Uterus (tissue), 4 donors: ENCODE results near the gene TECPR1. TPM values are rescaled to one million over a fixed set of nuclear protein-coding genes. Genes with fewer than 3 reads are reported as not detected.

Source experiments
- DNase-seq, 2 donors: peaks; one replicate each; pipeline ENCODE4 v3.0.0-alpha.2; 2019 to 2020
- H3K27ac ChIP-seq, 2 donors: fragments of 200-600 bp; sonication (generic); 1 replicate in 1 of 2; 2 replicates in 1 of 2; pipeline ENCODE4 v1.5.1; 2016 to 2018
- H3K27me3 ChIP-seq, 2 donors: fragments of 200-600 bp; sonication (generic); one replicate each; pipeline ENCODE4 v1.5.1; 2018 to 2019; ENCODE audit warnings: control low read depth in 1 of 2
- H3K36me3 ChIP-seq, 2 donors: fragments of 200-600 bp; sonication (generic); one replicate each; pipeline ENCODE4 v1.5.1; 2019; ENCODE audit warnings: control low read depth in 1 of 2
- H3K4me1 ChIP-seq, 2 donors: fragments of 200-600 bp; sonication (generic); one replicate each; pipeline ENCODE4 v1.5.1; 2018 to 2019; ENCODE audit warnings: control low read depth in 1 of 2
- H3K4me3 ChIP-seq, 2 donors: fragments of 200-600 bp; sonication (generic); 1 replicate in 1 of 2; 2 replicates in 1 of 2; pipeline ENCODE4 v1.5.1; 2018 to 2019; ENCODE audit warnings: mild to moderate bottlenecking in 1 of 2
- H3K9me3 ChIP-seq, 2 donors: fragments of 200-600 bp; sonication (generic); one replicate each; pipeline ENCODE4 v1.5.1; 2019; ENCODE audit warnings: control low read depth in 1 of 2
- POLR2A ChIP-seq, 2 donors: fragments of 450-650 bp; IDR thresholded peaks; one replicate each; pipeline ENCODE4 v1.6.1; 2016; ENCODE audit warnings: antibody characterized with exemption in 2 of 2, mild to moderate bottlenecking in 1 of 2, moderate library complexity in 1 of 2
- intact Hi-C: fragments of 100-400 bp; cut with DNase I; formaldehyde crosslinking; loops from one replicate; pipeline ENCODE4 v1.15.1; 2023; ENCODE audit warnings: low total_unique reads
- total RNA-seq, 4 donors: library from RNA; depleted of rRNA in 3 of 4; stranded (reverse); fragments of >200 nt in 3 of 4; gene quantifications; one replicate each; pipeline versions ENCODE4 v1.1.0 to v1.2.4, GENCODE V29; 2014 to 2023
- TF ChIP-seq, protein P1 (sequence below), 4 experiments: fragments of 200-600 bp in 2 of 4; fragments of 450-650 bp in 2 of 4; sonication (generic) in 2 of 4; IDR thresholded peaks; one replicate each; pipeline ENCODE4 v1.5.1; 2016 to 2019; ENCODE audit warnings: antibody characterized with exemption in 4 of 4, mild to moderate bottlenecking in 2 of 4, moderate library complexity in 1 of 4
- donor health status: DM: yes; HTN: yes; CAD: no.

The TECPR1 gene
- total RNA-seq, 4 donors from 2014 or later, result 3.1 to 52.6 (median 16.7) TPM

DNA sequence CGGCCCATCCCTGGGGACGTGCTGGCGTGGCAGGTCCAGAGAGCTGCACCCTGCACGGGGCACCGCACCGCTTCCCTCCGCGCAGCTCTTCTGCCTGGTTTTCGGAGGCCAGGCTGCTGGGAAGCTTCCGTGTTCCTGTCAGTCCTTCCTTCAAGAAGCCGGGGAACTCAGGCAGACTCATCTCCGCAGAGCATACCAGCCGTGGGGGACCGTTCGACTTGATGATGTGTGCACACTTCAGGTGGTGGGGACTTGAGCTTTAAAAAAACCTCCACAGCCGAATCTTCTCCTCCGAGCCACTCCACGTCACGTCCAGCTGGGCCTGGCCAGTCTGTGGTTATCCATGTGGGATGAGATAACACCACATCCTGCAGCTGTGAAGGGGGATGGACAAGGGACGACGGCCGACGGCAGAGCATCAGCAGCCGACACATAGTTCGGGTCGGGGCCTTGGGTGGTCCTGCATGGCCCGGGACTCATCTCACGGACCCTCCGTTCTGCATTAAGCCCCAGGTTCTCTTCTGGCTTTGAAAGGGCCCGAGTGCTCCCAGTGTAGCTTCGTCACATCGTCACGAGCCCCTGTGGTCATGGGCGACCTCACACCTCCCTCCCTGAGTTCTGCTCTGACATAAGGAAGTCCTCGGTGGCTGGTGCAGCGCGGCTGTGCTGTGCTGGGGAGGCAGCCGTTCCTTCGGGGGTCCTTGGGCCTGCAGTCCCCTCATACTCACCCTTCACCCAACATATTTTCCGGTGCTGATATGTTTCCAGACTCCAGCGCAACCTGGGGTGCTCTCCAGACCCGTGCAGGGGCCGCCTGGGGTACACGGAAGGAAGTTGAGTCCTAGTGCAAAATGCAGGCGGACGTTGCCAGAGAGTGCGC is 45.3 kb downstream of the TECPR1 start:
- Histone ChIP-seq H3K9me3 (no peaks in the 10 kb centered on the region), H3K4me1 (no peaks in the 10 kb centered on the region), H3K36me3 (no peaks in the 10 kb centered on the region), H3K27me3 (no peaks in the 10 kb centered on the region), H3K4me3 (no peak overlapping the region), H3K27ac (no peak overlapping the region)
- intact Hi-C loops, result no loop called here
- DNase-seq, result no peak
- TF ChIP-seq POLR2A (IDR thresholded peaks at IDR 0.05), result no peak

DNA sequence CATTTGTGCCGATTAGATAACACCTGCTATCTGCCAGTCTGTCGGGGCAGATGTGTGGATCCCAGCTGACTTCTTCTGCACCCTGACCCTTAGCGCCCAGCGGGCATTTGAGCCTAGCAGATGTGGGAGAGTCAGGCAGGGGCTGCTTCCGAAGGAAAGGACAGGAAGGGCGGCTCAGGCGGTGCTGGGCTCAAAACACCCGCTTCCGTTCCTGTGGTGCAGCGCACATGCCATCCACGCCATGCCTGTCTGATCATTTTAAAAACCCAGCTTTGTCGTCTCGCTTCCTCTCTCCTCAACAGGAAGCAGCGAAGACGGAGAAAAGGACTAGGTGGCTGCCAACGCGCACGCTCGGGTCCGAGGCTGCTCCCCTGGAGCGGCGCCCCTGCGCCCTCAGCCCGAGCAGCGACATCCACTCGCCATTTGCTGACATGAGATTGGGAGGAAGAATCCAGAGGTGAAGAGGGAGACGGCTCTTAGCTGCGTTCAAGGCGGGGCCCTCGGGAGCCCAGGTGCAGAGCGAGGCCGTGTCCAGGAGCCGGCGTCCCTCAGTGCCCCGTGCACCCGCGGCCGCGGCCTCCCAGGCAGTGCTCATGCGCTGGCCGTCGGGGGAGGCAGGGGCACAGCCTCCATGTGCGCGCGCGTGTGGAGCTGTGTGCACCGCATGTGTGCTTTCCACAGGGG is 46.7 kb downstream of the TECPR1 start:
- Histone ChIP-seq H3K27me3 (no peaks in the 10 kb centered on the region), H3K36me3 (no peaks in the 10 kb centered on the region), H3K4me1 (no peaks in the 10 kb centered on the region), H3K9me3 (no peaks in the 10 kb centered on the region), H3K27ac (no peak overlapping the region), H3K4me3 (no peak overlapping the region)
- intact Hi-C loops, result no loop called here
- TF ChIP-seq, protein P1, sequence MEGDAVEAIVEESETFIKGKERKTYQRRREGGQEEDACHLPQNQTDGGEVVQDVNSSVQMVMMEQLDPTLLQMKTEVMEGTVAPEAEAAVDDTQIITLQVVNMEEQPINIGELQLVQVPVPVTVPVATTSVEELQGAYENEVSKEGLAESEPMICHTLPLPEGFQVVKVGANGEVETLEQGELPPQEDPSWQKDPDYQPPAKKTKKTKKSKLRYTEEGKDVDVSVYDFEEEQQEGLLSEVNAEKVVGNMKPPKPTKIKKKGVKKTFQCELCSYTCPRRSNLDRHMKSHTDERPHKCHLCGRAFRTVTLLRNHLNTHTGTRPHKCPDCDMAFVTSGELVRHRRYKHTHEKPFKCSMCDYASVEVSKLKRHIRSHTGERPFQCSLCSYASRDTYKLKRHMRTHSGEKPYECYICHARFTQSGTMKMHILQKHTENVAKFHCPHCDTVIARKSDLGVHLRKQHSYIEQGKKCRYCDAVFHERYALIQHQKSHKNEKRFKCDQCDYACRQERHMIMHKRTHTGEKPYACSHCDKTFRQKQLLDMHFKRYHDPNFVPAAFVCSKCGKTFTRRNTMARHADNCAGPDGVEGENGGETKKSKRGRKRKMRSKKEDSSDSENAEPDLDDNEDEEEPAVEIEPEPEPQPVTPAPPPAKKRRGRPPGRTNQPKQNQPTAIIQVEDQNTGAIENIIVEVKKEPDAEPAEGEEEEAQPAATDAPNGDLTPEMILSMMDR (IDR thresholded peaks at IDR 0.05), result no peak
- no peak for TF ChIP-seq POLR2A (IDR thresholded peaks at IDR 0.05)
- DNase-seq, result no peak

DNA sequence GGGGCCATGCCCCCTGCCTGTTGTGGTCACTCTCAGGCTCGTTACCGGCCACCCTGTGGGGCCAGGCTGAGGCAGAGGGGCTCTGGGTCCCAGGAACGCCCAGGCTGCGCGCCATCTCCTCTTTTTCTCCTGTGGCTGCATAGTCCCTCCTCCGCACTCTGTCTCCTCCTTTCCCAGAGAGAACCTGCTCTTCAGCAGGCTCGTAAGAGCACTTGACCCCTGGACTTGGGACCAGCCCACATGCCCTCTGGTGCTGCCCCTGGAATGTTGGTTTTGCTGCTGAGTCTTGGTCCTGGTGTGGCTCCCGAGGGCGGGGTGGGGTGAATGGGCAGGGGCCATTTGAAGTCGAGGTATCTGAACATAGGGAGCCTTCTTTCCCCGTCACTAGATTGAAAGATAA is 47.4 kb downstream of the TECPR1 start:
- Histone ChIP-seq H3K27ac (no peak overlapping the region), H3K36me3 (no peaks in the 10 kb centered on the region), H3K4me3 (no peak overlapping the region), H3K4me1 (no peaks in the 10 kb centered on the region), H3K27me3 (no peaks in the 10 kb centered on the region), H3K9me3 (no peaks in the 10 kb centered on the region)
- no peak for TF ChIP-seq POLR2A (IDR thresholded peaks at IDR 0.05)
- TF ChIP-seq, protein P1 (IDR thresholded peaks at IDR 0.05), result no peak
- DNase-seq, result no peak
- intact Hi-C loops, result no loop called here

DNA sequence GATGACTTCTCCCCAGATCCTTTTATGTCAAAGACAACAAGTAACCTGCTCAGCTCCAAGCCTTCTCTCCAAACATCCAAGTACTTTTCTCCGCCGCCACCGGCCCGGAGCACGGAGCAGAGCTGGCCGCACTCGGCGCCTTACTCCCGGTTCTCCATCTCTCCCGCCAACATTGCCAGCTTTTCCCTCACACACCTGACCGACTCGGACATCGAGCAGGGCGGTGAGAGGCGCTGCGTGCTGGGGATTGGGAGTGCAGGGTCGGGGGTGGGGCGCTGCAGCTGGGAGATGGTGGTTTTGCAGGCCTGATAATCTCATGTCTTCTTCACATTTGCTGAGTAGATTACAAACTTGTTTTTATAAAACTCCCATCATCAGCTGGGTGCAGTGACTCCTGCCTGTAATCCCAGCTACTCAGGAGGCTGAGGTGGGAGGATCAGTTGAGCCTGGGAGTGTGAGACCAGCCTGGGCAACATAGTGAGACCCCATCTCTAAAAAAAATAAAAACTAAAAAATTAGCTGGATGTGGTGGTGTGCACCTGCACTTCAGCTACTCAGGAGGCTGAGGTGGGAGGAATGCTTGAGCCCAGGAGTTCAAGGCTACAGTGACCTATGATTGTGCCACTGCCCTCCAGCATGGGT is 47.9 kb downstream of the TECPR1 start:
- H3K4me3 ChIP-seq, result no peak overlapping the region
- no peaks in the 10 kb centered on the region for H3K27me3 ChIP-seq
- no peak overlapping the region for H3K27ac ChIP-seq
- no peaks in the 10 kb centered on the region for H3K4me1 ChIP-seq
- intact Hi-C loops, result no loop called here
- H3K9me3 ChIP-seq, result no peaks in the 10 kb centered on the region
- H3K36me3 ChIP-seq, result no peaks in the 10 kb centered on the region
- no peak for TF ChIP-seq POLR2A (IDR thresholded peaks at IDR 0.05)
- TF ChIP-seq, protein P1 (IDR thresholded peaks at IDR 0.05), result no peak
- no peak for DNase-seq

DNA sequence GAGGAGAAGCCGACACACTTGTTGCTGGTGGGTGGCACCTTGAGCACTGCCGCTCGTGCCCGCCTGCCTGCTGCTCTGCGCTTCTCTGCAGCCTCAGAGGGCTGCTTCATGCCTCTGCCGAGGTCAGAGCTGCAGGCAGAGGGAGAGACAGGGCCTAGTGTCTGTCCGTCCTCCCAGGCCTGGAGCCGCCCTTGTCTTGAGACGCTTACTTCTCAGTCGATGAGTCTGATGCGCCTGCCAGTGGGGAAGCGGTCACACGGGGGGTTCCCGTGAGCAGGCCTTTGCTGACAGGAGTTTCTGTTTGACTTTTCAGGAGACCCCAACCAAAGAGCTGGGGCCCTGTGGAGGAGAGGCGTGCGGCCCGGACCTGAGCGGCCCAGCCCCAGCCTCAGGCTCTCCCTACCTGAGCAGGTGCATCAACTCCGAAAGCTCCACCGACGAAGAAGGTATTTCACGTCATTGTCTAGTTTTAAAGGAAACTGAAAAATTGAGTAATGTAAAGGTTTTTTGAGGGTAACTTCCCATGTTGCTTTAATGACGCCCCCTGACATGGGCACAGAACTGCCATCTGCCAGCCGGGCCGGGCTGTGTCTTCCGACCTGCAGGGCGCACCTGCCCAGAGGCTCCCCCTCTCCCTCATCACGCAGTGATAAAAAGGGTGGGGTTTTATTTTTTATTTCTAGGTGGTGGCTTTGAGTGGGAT is 48.6 kb downstream of the TECPR1 start:
- Histone ChIP-seq H3K36me3 (no peaks in the 10 kb centered on the region), H3K27ac (no peak overlapping the region), H3K9me3 (peaks cover 0 to 3% of the 10 kb centered on the region in 2 donors), H3K27me3 (no peaks in the 10 kb centered on the region), H3K4me3 (no peak overlapping the region), H3K4me1 (no peaks in the 10 kb centered on the region)
- no peak for DNase-seq
- intact Hi-C loops, result no loop called here
- TF ChIP-seq, protein P1 (IDR thresholded peaks at IDR 0.05), result no peak
- TF ChIP-seq POLR2A (IDR thresholded peaks at IDR 0.05), result no peak
